Ovary (tissue), 9 donors: Measurements from ENCODE around the gene TRAF3IP1. TPM values are rescaled to one million over a fixed set of nuclear protein-coding genes. Genes with fewer than 3 reads are reported as not detected.

ENCODE experiments used
- DNase-seq, 5 donors: peaks; one replicate each; pipeline ENCODE4 v3.0.0-alpha.2; 2019 to 2020
- H3K27ac ChIP-seq, 2 donors: fragments of 200-600 bp; one replicate each; pipeline versions ENCODE4 v1.5.1 to v1.8.0; 2019 to 2022
- H3K27me3 ChIP-seq: fragments of 200-600 bp; one replicate; pipeline ENCODE4 v1.8.0; 2022
- H3K36me3 ChIP-seq: fragments of 200-600 bp; sonication (generic); one replicate; pipeline ENCODE4 v1.5.1; 2019
- H3K4me1 ChIP-seq: one replicate; pipeline ENCODE4 v1.8.1; 2013; ENCODE audit warnings: mild to moderate bottlenecking, moderate library complexity; ENCODE audit not compliant: insufficient read depth
- H3K4me3 ChIP-seq: fragments of 200-600 bp; sonication (generic); one replicate; pipeline ENCODE4 v1.5.1; 2017
- H3K9me3 ChIP-seq, 2 donors: fragments of 200-600 bp in 1 of 2; sonication (generic) in 1 of 2; one replicate each; pipeline versions ENCODE4 v1.5.1 to v1.8.1; 2013 to 2019; ENCODE audit warnings: mild to moderate bottlenecking in 1 of 2, moderate library complexity in 1 of 2
- CTCF ChIP-seq, 3 donors: fragments of 450-650 bp in 2 of 3; fragments of 200-600 bp in 1 of 3; IDR thresholded peaks; one replicate each; pipeline versions ENCODE4 v1.5.1 to v1.8.0; 2016 to 2022; ENCODE audit warnings: antibody characterized with exemption in 3 of 3, mild to moderate bottlenecking in 1 of 3
- EP300 ChIP-seq: sonication (generic); formaldehyde crosslinking; IDR thresholded peaks from one replicate; pipeline ENCODE4 v1.6.1; 2017; ENCODE audit warnings: antibody characterized with exemption
- POLR2A ChIP-seq: fragments of 450-650 bp; IDR thresholded peaks from one replicate; pipeline ENCODE4 v1.6.1; 2017; ENCODE audit warnings: antibody characterized with exemption, mild to moderate bottlenecking, moderate library complexity
- WGBS, 3 donors: extraction: QIAGEN DNeasy Blood & Tissue Kit in 1 of 3; methylation state at CpG; one replicate each; pipeline versions ENCODE4 v1.1.5 to v1.1.7; 2013 to 2017; 5-methylcytosine and 5-hydroxymethylcytosine counted together
- intact Hi-C, 4 donors: fragments of 100-400 bp; cut with DNase I; formaldehyde crosslinking; loops; one replicate each; pipeline versions ENCODE4 v1.11.0 to v1.15.1; 2022 to 2023
- polyA plus RNA-seq, 2 donors: library from polyadenylated mRNA; stranded (reverse); fragments of 200-250 nt in 1 of 2; fragments of 350-450 nt in 1 of 2; fragmentation: Illumina TruSeq in 1 of 2; extraction: RNeasy Lipid Tissue Mini Kit (QIAGEN cat#74804) in 1 of 2; gene quantifications; one replicate each; pipeline ENCODE4 v1.2.3, GENCODE V29; 2013 to 2014
- total RNA-seq, 7 donors: library from RNA; depleted of rRNA in 2 of 7; stranded (reverse); fragments of >200 nt in 2 of 7; fragmentation: NEBNext Ultra II Directional in 3 of 7; extraction: Animal tissue kit (Norgen Biotek cat#: 25700) in 3 of 7; gene quantifications; one replicate each; pipeline versions ENCODE4 v1.1.0 to v1.2.4, GENCODE V29; 2016 to 2023
- donor health status: DM: no; HTN: no; CAD: no; lungs with moderate emphysema.
- donor health status: DM: no; HTN: no; CAD: no.
- donor health status: Bipolar disorder and iron deficiency.
- donor health status: DM: yes; HTN: yes; CAD: no.
- donor health status: DM: no; HTN: no; CAD: no.
- donor health status: DM: yes; HTN: yes; CAD: no.

Gene TRAF3IP1
- total and polyA plus RNA-seq, 9 donors, result 7.0 to 29.2 (median 19.1) TPM

GRCh38 chr2:238409341-238410199 is 89.3 kb downstream of the TRAF3IP1 start:
- DNase-seq, result no peak
- Histone ChIP-seq H3K4me3 (no peak overlapping the region), H3K36me3 (no peaks in the 10 kb centered on the region), H3K9me3 (no peaks in the 10 kb centered on the region), H3K27ac (no peak overlapping the region), H3K4me1 (no peaks in the 10 kb centered on the region), H3K27me3 (no peaks in the 10 kb centered on the region)
- no peak for TF ChIP-seq CTCF (IDR thresholded peaks at IDR 0.05)
- no peak for TF ChIP-seq POLR2A
- 89 to 92% (median 89%) methylated on average over 34 of the region's 34 CpGs for WGBS, 3 donors
- intact Hi-C loops, result no loop called here

GRCh38 chr2:238412067-238412767 is 91.9 kb downstream of the TRAF3IP1 start:
- TF ChIP-seq POLR2A (no peak), EP300 (no peak), CTCF (IDR thresholded peaks at IDR 0.05) (no peak)
- no peak for DNase-seq
- 87 to 93% (median 89%) methylated on average over 12 of the region's 12 CpGs for WGBS, 3 donors
- Histone ChIP-seq H3K36me3 (no peaks in the 10 kb centered on the region), H3K4me3 (no peak overlapping the region), H3K27me3 (no peaks in the 10 kb centered on the region), H3K27ac (no peak overlapping the region), H3K4me1 (no peaks in the 10 kb centered on the region), H3K9me3 (peaks cover 0 to 3% of the 10 kb centered on the region in 2 donors)
- intact Hi-C loops, result no loop called here

GRCh38 chr2:238413368-238413767 is 93.0 kb downstream of the TRAF3IP1 start:
- Histone ChIP-seq H3K4me1 (no peaks in the 10 kb centered on the region), H3K27me3 (no peaks in the 10 kb centered on the region), H3K4me3 (no peak overlapping the region), H3K36me3 (no peaks in the 10 kb centered on the region), H3K27ac (no peak overlapping the region), H3K9me3 (peaks cover 0 to 3% of the 10 kb centered on the region in 2 donors)
- intact Hi-C loops, result no loop called here
- WGBS, 3 donors, result 92 to 95% (median 94%) methylated on average over 2 of the region's 2 CpGs
- TF ChIP-seq CTCF (IDR thresholded peaks at IDR 0.05) (no peak), EP300 (no peak), POLR2A (no peak)
- DNase-seq, result no peak

GRCh38 chr2:238415036-238415764 is 94.9 kb downstream of the TRAF3IP1 start:
- Histone ChIP-seq H3K36me3 (no peaks in the 10 kb centered on the region), H3K4me3 (no peak overlapping the region), H3K9me3 (peaks cover 0 to 3% of the 10 kb centered on the region in 2 donors), H3K4me1 (no peaks in the 10 kb centered on the region), H3K27ac (no peak overlapping the region), H3K27me3 (no peaks in the 10 kb centered on the region)
- intact Hi-C loops, result no loop called here
- WGBS, 3 donors, result 89 to 96% (median 96%) methylated on average over 12 of the region's 12 CpGs
- TF ChIP-seq CTCF (IDR thresholded peaks at IDR 0.05) (no peak), EP300 (no peak), POLR2A (no peak)
- DNase-seq, result no peak
